ENCODE results near the gene SNN.

The SNN gene

GRCh38 chr16:11668623-11669379 lies 546 bp downstream of the SNN start:
- no peak for DNase-seq

GRCh38 chr16:11669380-11670146 lies 1.3 kb downstream of the SNN start:
- DNase-seq = no peak

GRCh38 chr16:11670171-11671131 lies 2.2 kb downstream of the SNN start:
- DNase-seq = no peak

GRCh38 chr16:11671271-11671670 lies 3.0 kb downstream of the SNN start:
- no peak for DNase-seq

GRCh38 chr16:11671676-11672075 lies 3.4 kb downstream of the SNN start:
- DNase-seq = no peak

- DNase-seq = no peak
Measured at GRCh38 chr16:11672206-11673090, 4.2 kb downstream of the SNN start.

- no peak for DNase-seq
Measured at GRCh38 chr16:11673091-11674000, 5.1 kb downstream of the SNN start.

- DNase-seq = no peak
Measured at GRCh38 chr16:11674001-11674817, 6.0 kb downstream of the SNN start.

- no peak for DNase-seq
Measured at GRCh38 chr16:11674818-11675560, 6.7 kb downstream of the SNN start.

- peak; percentile 65 for DNase-seq
Measured at GRCh38 chr16:11675561-11676511, 7.6 kb downstream of the SNN start.

GRCh38 chr16:11676799-11677198 lies 8.5 kb downstream of the SNN start:
- no peak for DNase-seq

GRCh38 chr16:11677451-11677951 lies 9.2 kb downstream of the SNN start:
- DNase-seq = no peak

- DNase-seq = no peak
Measured at GRCh38 chr16:11677959-11678881, 10.0 kb downstream of the SNN start.

- no peak for DNase-seq
Measured at GRCh38 chr16:11679250-11679649, 11.0 kb downstream of the SNN start.

GRCh38 chr16:11679941-11680911 lies 12.0 kb downstream of the SNN start:
- no peak for DNase-seq

GRCh38 chr16:11681556-11681955 lies 13.3 kb downstream of the SNN start:
- no peak for DNase-seq
